ENCODE results near the gene RAMACL.
A peak's percentile ranks its signal among the peaks of the same experiment; 100 is the strongest.
"Not testable (repeated sequence)": the region's sequence is repeated elsewhere in the genome, so short reads cannot be mapped to it uniquely, and the experiment has no call there.

The RAMACL gene

DNA sequence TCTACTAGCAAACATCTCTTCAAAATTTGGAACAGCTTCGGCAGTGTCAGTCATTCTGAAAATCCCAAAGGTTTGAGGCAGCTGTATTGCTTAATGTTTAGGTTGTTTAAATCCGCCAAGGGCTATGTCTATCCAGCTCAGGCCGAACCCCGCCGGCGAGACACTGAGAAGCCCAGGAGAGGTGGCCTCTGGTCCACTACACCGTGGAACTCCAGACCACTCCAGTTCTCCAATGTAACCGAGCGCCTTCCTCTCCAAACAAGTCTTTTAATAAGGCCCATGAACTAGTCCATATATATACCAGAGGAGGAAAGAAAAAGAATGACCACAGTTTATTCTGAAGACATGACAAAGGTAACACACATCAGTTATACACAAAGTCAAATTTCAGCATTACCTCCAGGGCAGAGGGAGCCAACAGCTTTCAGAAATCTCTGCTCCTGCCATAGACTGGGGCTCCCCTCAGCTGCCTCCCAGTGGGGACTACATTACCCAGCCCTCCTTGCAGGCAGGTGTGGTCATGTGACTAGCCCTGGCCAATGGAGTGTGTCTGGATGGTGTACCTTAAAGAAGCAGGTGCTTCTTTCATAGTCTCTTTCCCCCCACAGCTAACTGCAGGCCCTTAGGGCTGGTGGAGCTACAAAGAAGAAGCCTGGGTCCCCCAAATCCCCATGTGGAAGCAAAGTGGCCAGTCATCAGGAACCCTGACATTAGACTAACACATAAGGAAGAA lies at the start of gene RAMACL:
TSS of gene RAMACL (minus strand) at position 255 of the 733 bp plus-strand sequence. CDS start at position 54, 201 bp downstream.
- no peak within 1 kb of the TSS for H3K27ac ChIP-seq (ENCODE audit: low read length)
- peaks cover 0 to 4% of the 10 kb centered on the region in 2 donors for H3K4me1 ChIP-seq (ENCODE audit: control insufficient read depth in 1 of 2, insufficient read depth in 2 of 2, low read length in 2 of 2)
- no peaks in the 10 kb centered on the region for H3K9me3 ChIP-seq (ENCODE audit: control insufficient read depth in 1 of 2, low read length in 2 of 2)
- H3K27me3 ChIP-seq (ENCODE audit: low read depth, low read length) = no peaks in the 10 kb centered on the region
- H3K4me3 ChIP-seq (ENCODE audit: low read depth in 1 of 2, low read length in 2 of 2) = no peak within 1 kb of the TSS
- no peaks in the 10 kb centered on the region for H3K36me3 ChIP-seq (ENCODE audit: control insufficient read depth in 1 of 2, insufficient read depth in 2 of 2, low read length in 2 of 2)

DNA sequence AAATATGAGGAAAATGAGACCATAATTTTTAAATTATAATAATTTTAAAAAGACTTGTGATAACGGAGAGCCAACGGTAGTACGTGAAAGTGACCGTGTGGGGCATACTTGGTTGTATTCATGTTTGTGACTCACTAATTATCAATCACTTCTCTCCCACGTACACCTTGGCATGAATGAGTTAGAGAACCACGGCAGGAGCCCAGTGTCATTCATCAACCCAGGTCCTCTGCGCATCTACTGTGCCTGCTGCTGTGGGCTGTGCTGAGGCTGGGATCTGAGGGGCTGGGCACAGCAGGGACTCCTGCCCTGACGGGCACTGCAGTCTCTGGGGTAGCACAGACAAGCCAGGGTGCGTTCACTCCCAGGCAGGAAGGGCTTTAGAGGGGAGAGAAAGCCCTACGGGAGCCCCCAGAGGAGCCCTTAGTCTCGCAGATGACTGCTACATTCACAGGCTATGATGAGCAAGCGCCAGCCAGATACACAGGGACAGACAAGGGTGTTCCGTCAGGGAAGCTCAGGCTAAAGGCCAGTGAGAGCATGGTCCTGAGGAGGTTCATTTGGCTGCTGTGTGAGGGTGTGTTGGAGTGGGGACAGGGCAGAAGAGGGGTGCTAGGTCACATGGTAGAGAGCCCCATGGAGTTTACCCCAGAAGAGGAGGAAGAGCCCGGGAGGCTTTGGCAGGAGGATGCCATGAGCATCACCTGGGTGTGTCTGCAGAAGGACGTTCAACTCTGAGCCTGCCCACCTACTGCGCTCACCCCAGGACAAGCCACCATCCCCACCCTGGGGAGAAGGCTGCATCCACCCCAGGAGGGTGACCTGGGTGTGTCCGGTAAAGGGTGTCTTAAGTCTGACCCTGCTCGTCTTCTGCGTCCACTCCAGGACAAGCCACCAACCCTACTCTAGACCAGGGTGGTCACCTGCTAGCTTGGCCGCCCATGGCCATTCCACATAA lies 48.8 kb upstream of the RAMACL start:
- Histone ChIP-seq H3K4me3 (ENCODE audit: low read depth in 1 of 2, low read length in 2 of 2) (no peak overlapping the region), H3K36me3 (ENCODE audit: control insufficient read depth in 1 of 2, insufficient read depth in 2 of 2, low read length in 2 of 2) (no peaks in the 10 kb centered on the region), H3K9me3 (ENCODE audit: control insufficient read depth in 1 of 2, low read length in 2 of 2) (no peaks in the 10 kb centered on the region), H3K27me3 (ENCODE audit: low read depth, low read length) (no peaks in the 10 kb centered on the region), H3K4me1 (ENCODE audit: control insufficient read depth in 1 of 2, insufficient read depth in 2 of 2, low read length in 2 of 2) (peaks cover 0 to 8% of the 10 kb centered on the region in 2 donors), H3K27ac (ENCODE audit: low read length) (no peak overlapping the region)

DNA sequence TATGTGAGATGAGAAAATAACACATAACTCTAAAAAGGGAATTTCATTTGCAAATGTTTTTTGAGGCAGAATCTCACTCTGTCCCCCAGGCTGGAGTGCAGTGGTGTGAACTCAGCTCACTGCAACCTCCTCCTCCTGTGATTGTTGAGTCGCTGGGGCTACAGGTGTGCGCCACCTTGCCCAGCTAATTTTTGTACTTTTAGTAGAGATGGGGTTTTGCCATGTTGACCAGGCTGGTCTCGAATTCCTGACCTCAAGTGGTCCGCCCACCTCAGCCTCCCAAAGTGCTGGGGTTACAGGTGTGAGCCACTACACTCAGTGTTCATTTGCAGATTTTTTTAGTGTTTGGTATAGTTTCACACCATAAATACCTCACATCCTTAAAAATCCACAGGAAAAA lies 48.1 kb upstream of the RAMACL start:
- H3K27ac ChIP-seq (ENCODE audit: low read length); H3K4me3 ChIP-seq (ENCODE audit: low read depth in 1 of 2, low read length in 2 of 2); H3K9me3 ChIP-seq (ENCODE audit: control insufficient read depth in 1 of 2, low read length in 2 of 2); H3K4me1 ChIP-seq (ENCODE audit: control insufficient read depth in 1 of 2, insufficient read depth in 2 of 2, low read length in 2 of 2); H3K36me3 ChIP-seq (ENCODE audit: control insufficient read depth in 1 of 2, insufficient read depth in 2 of 2, low read length in 2 of 2); H3K27me3 ChIP-seq (ENCODE audit: low read depth, low read length): not testable (repeated sequence)

DNA sequence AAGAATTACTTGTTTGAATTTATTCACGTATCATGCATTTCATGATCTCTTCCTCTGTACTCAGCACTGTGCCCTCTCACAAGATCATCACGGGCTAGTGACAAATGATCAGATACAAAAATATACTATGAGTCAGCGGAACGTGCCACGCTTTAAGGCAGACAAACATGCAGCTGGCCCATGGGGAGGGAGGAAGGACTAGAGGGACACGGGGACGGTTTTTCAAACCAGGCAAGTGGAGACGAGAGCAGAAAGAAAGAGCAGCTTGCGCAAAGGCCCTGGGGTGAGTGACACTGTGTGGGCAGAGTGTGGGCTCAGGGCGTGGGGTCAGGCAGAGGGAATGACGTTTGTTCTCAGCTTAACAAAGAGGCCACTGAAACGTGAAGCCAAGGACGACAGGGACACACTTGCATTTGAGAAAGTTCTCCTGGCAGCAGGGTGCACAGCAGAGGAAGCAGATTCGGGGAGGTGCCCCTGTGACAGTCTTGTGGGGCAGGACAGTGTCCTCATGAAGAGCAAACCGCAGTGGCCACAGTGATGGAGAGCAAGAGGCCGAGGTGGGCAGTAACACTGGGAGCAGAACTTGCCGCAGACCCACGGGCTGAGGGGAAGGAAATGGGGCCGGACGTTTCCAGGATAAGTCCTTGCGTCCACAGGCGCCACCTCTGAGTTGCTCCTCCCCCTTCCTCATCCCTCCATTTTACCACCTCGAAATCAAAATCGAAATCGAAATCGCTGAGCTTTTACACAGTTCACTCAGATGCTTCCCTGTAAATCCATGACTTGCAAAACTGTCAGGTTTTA lies 47.5 kb upstream of the RAMACL start:
- Histone ChIP-seq H3K4me1 (ENCODE audit: control insufficient read depth in 1 of 2, insufficient read depth in 2 of 2, low read length in 2 of 2) (peaks cover 0 to 8% of the 10 kb centered on the region in 2 donors), H3K4me3 (ENCODE audit: low read depth in 1 of 2, low read length in 2 of 2) (no peak overlapping the region), H3K27me3 (ENCODE audit: low read depth, low read length) (no peaks in the 10 kb centered on the region), H3K9me3 (ENCODE audit: control insufficient read depth in 1 of 2, low read length in 2 of 2) (no peaks in the 10 kb centered on the region), H3K27ac (ENCODE audit: low read length) (no peak overlapping the region), H3K36me3 (ENCODE audit: control insufficient read depth in 1 of 2, insufficient read depth in 2 of 2, low read length in 2 of 2) (no peaks in the 10 kb centered on the region)

DNA sequence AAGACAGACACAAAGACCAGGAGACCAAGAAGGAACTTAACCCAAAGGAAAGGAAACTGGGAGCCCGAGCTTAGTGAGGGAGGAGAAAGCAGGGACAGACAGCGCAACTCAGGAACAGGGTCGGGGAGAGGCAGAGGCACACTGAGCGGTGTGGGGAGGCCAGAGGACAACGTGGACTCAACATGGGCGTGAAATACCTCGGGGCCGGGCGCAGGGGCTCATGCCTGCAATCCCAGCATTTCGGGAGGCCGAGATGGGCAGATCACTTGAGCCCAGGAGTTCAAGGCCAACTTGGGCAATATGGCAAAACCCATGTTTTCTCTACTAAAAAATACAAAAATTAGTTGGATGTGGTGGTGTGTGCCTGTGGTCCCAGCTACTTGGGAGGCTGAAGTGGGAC lies 46.3 kb upstream of the RAMACL start:
- Histone ChIP-seq H3K36me3 (ENCODE audit: control insufficient read depth in 1 of 2, insufficient read depth in 2 of 2, low read length in 2 of 2) (no peaks in the 10 kb centered on the region), H3K27ac (ENCODE audit: low read length) (no peak overlapping the region), H3K4me3 (ENCODE audit: low read depth in 1 of 2, low read length in 2 of 2) (no peak overlapping the region), H3K9me3 (ENCODE audit: control insufficient read depth in 1 of 2, low read length in 2 of 2) (no peaks in the 10 kb centered on the region), H3K27me3 (ENCODE audit: low read depth, low read length) (no peaks in the 10 kb centered on the region), H3K4me1 (ENCODE audit: control insufficient read depth in 1 of 2, insufficient read depth in 2 of 2, low read length in 2 of 2) (peaks cover 0 to 17% of the 10 kb centered on the region in 2 donors)

DNA sequence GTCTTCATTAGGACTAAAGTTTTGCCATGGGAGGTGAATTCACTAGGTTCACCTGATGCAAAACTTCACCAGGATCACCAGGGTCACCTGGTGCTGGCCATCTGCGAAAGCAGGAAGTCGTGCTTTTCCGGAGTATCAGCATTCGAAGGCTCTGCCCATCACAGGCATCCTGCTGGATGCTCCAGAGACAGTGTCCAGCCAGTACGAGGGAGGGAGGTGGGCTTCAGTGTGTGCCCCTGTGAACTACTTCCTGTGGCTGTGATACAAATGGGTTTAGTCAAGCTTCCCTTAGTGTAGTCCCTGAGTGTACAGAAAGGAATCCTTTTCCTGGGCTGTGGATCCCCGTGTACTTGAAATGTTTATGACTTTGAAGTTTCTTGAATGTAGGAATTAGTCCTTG lies 44.0 kb upstream of the RAMACL start:
- peaks cover 4 to 9% of the 10 kb centered on the region in 2 donors for H3K4me1 ChIP-seq (ENCODE audit: control insufficient read depth in 1 of 2, insufficient read depth in 2 of 2, low read length in 2 of 2)
- no peaks in the 10 kb centered on the region for H3K27me3 ChIP-seq (ENCODE audit: low read depth, low read length)
- no peak overlapping the region for H3K27ac ChIP-seq (ENCODE audit: low read length)
- no peaks in the 10 kb centered on the region for H3K36me3 ChIP-seq (ENCODE audit: control insufficient read depth in 1 of 2, insufficient read depth in 2 of 2, low read length in 2 of 2)
- H3K9me3 ChIP-seq (ENCODE audit: control insufficient read depth in 1 of 2, low read length in 2 of 2) = no peaks in the 10 kb centered on the region
- H3K4me3 ChIP-seq (ENCODE audit: low read depth in 1 of 2, low read length in 2 of 2) = no peak overlapping the region

DNA sequence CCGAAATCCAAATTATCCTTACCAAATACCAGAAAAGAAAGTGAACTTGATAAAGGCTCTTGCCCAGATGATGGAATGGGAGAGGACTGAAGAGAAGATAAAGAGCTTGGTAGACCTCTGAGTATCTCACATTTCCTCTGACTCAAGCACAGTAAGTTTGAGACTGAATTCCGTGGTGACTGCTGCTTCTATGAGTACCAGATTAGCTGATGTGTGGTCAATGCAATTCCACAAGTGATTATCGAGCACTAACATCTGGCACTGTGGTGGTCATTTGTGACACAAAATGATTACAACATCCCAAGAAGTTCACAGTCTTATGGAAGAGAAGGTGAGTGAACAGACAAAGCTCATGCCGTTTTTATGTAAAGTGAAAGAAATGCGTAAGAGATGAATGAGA lies 43.1 kb upstream of the RAMACL start:
- H3K36me3 ChIP-seq (ENCODE audit: control insufficient read depth in 1 of 2, insufficient read depth in 2 of 2, low read length in 2 of 2) = no peaks in the 10 kb centered on the region
- H3K9me3 ChIP-seq (ENCODE audit: control insufficient read depth in 1 of 2, low read length in 2 of 2) = no peaks in the 10 kb centered on the region
- H3K4me3 ChIP-seq (ENCODE audit: low read depth in 1 of 2, low read length in 2 of 2) = no peak overlapping the region
- H3K27me3 ChIP-seq (ENCODE audit: low read depth, low read length) = no peaks in the 10 kb centered on the region
- H3K4me1 ChIP-seq (ENCODE audit: control insufficient read depth in 1 of 2, insufficient read depth in 2 of 2, low read length in 2 of 2) = peaks cover 6 to 9% of the 10 kb centered on the region in 2 donors
- no peak overlapping the region for H3K27ac ChIP-seq (ENCODE audit: low read length)

DNA sequence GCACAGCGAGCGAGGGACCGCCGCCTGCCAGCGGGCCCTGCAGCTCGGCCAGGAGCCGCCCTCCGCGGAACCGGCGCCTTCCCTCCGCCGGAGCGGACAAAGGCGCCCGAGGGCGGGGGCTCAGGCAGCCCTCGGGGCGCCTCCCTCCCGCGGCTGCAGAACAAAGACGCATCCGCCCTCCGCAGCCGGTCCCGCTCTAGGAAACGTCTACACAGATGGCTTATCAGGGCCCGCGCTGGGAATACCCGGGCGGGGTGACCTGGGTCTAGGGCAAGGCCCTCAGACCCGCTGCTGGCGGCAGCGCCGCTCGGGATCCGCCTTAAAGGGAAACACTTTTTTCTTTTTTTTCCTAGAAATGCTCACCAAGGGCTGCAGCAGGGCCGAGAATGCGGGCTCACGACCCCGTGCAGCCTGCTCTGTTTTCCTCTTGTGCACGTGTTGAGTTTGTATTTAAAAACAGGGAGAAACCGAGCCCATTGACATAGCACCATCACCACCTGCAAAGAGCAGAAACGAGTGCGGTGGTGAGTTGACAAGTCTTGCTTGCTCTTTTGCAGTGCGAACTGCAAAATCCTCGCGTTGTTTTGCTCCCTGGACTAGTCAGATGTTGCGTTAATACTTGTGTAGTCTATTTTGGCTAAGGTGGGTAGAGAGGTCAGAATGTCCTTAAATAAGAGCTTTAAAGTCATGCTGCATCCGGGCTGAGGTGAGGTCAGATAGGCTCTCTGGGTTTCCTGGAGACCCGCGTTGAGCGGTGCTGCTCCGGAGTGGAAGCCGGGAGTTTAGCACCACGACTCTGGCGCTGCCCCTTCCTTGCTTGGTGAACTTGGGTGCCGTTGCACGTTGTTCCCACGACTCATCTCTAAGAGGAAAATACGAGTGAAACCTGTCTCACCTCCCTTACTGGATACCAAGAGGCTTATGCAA lies 41.7 kb upstream of the RAMACL start:
- Histone ChIP-seq H3K4me1 (ENCODE audit: control insufficient read depth in 1 of 2, insufficient read depth in 2 of 2, low read length in 2 of 2) (peaks cover 6 to 9% of the 10 kb centered on the region in 2 donors), H3K27ac (ENCODE audit: low read length) (peak overlapping the region; percentile 65), H3K36me3 (ENCODE audit: control insufficient read depth in 1 of 2, insufficient read depth in 2 of 2, low read length in 2 of 2) (no peaks in the 10 kb centered on the region), H3K4me3 (ENCODE audit: low read depth in 1 of 2, low read length in 2 of 2) (peak overlapping the region; percentile 52 to 81), H3K27me3 (ENCODE audit: low read depth, low read length) (no peaks in the 10 kb centered on the region), H3K9me3 (ENCODE audit: control insufficient read depth in 1 of 2, low read length in 2 of 2) (no peaks in the 10 kb centered on the region)

DNA sequence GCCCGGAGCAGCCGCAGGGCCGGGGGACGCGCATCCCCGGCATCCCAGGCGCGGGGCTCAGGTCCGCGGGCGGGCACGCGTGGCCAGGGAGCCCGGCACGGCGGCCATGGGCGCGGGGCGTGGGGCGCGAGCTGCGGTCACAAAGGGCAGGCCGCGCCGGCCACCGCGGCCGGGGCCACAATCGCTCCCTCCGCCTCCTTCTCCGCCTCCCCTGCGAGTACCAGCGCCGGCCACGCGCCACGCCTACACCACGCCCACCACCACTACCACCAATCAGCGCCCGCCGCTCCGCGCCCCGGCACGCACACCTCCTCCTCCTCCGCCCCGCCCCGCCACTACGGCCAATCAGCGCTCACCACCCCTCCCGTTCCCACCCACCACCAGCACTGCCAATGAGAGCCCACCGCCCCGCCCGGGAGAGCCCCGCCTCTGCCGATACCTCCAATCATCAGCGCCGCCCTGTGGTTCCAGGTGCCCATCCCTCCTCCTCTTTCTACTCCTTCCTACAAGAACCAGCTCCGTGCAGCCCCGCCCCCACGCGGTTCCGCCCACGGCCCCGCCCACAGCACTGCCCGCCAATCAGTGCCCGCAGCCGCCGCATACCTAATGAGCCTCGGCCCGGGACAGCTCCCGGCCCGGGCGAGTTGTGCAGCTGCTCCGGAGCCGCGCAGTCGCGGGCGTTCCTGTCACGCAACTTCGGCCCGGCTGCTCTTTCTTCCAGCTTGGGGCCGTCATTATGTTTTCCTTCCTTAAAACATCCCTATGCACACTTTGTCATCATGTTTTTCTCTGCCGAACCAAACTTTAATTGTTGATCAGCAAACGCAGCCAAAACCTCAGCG lies 40.8 kb upstream of the RAMACL start, which contains the start of gene RPS6KA2:
TSS of gene RPS6KA2 (minus strand) at position 219 of the 842 bp plus-strand sequence. CDS start 232 bp downstream, outside the sequence.
- peak within 1 kb of the TSS; percentile 65 for H3K27ac ChIP-seq (ENCODE audit: low read length)
- peaks cover 6 to 9% of the 10 kb centered on the region in 2 donors for H3K4me1 ChIP-seq (ENCODE audit: control insufficient read depth in 1 of 2, insufficient read depth in 2 of 2, low read length in 2 of 2)
- H3K27me3 ChIP-seq (ENCODE audit: low read depth, low read length) = no peaks in the 10 kb centered on the region
- H3K36me3 ChIP-seq (ENCODE audit: control insufficient read depth in 1 of 2, insufficient read depth in 2 of 2, low read length in 2 of 2) = no peaks in the 10 kb centered on the region
- H3K9me3 ChIP-seq (ENCODE audit: control insufficient read depth in 1 of 2, low read length in 2 of 2) = no peaks in the 10 kb centered on the region
- H3K4me3 ChIP-seq (ENCODE audit: low read depth in 1 of 2, low read length in 2 of 2) = peak within 1 kb of the TSS; percentile 71 to 86
